Osteocyte (in vitro differentiated cells): Measurements from ENCODE around the gene GPR137C. TPM values are rescaled to one million over a fixed set of nuclear protein-coding genes. Genes with fewer than 3 reads are reported as not detected.
A peak's percentile ranks its signal among the peaks of the same experiment; 100 is the strongest.

Source experiments
- DNase-seq: peaks from one replicate; pipeline ENCODE4 v3.0.0; 2021; ENCODE audit warnings: mixed read lengths; ENCODE audit not compliant: unreplicated experiment; ENCODE audit errors: extremely low spot score
- H3K27ac Mint-ChIP-seq: one replicate; pipeline ENCODE4 v1.8.0; 2021; ENCODE audit warnings: mild to moderate bottlenecking, mixed read lengths; ENCODE audit not compliant: unreplicated experiment
- H3K27me3 Mint-ChIP-seq: one replicate; pipeline ENCODE4 v1.8.0; 2021; ENCODE audit warnings: mixed read lengths; ENCODE audit not compliant: unreplicated experiment
- H3K36me3 Mint-ChIP-seq: one replicate; pipeline ENCODE4 v1.8.0; 2021; ENCODE audit warnings: mixed read lengths; ENCODE audit not compliant: unreplicated experiment
- H3K4me1 Mint-ChIP-seq: one replicate; pipeline ENCODE4 v1.8.0; 2021; ENCODE audit warnings: mixed read lengths; ENCODE audit not compliant: unreplicated experiment
- H3K4me3 Mint-ChIP-seq: one replicate; pipeline ENCODE4 v1.8.0; 2021; ENCODE audit warnings: mild to moderate bottlenecking, moderate library complexity, mixed read lengths; ENCODE audit not compliant: unreplicated experiment
- H3K9me3 Mint-ChIP-seq: one replicate; pipeline ENCODE4 v1.8.0; 2021; ENCODE audit warnings: mixed read lengths; ENCODE audit not compliant: unreplicated experiment
- total RNA-seq: library from RNA; stranded (reverse); gene quantifications from 2 replicates; pipeline ENCODE4 v1.2.1, GENCODE V29; 2021
- TF ChIP-seq, protein P1 (sequence below): fragments of 200-600 bp; sonication (generic); IDR thresholded peaks from 2 replicates; pipeline ENCODE4 v1.5.0; 2021; ENCODE audit warnings: antibody characterized with exemption, mild to moderate bottlenecking, moderate library complexity

The GPR137C gene
- total RNA-seq, 1 donor from 2014 or later: 2.2 TPM

GRCh38 chr14:52678591-52678990, 126.0 kb downstream of the GPR137C start:
- Mint-ChIP-seq H3K27ac (no peak overlapping the region), H3K9me3 (no peaks in the 10 kb centered on the region), H3K4me1 (no peaks in the 10 kb centered on the region), H3K4me3 (no peak overlapping the region), H3K36me3 (peaks cover 27% of the 10 kb centered on the region), H3K27me3 (no peaks in the 10 kb centered on the region)
- TF ChIP-seq, protein P1, sequence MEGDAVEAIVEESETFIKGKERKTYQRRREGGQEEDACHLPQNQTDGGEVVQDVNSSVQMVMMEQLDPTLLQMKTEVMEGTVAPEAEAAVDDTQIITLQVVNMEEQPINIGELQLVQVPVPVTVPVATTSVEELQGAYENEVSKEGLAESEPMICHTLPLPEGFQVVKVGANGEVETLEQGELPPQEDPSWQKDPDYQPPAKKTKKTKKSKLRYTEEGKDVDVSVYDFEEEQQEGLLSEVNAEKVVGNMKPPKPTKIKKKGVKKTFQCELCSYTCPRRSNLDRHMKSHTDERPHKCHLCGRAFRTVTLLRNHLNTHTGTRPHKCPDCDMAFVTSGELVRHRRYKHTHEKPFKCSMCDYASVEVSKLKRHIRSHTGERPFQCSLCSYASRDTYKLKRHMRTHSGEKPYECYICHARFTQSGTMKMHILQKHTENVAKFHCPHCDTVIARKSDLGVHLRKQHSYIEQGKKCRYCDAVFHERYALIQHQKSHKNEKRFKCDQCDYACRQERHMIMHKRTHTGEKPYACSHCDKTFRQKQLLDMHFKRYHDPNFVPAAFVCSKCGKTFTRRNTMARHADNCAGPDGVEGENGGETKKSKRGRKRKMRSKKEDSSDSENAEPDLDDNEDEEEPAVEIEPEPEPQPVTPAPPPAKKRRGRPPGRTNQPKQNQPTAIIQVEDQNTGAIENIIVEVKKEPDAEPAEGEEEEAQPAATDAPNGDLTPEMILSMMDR: peak; percentile 28
- no peak for DNase-seq

- H3K36me3 Mint-ChIP-seq: peaks cover 2% of the 10 kb centered on the region
- no peak for DNase-seq
- H3K27ac Mint-ChIP-seq: no peak overlapping the region
- TF ChIP-seq, protein P1: no peak
- H3K4me3 Mint-ChIP-seq: no peak overlapping the region
- no peaks in the 10 kb centered on the region for H3K9me3 Mint-ChIP-seq
- peaks cover 13% of the 10 kb centered on the region for H3K4me1 Mint-ChIP-seq
- no peaks in the 10 kb centered on the region for H3K27me3 Mint-ChIP-seq
Observed at GRCh38 chr14:52683985-52684520, 131.4 kb downstream of the GPR137C start.

DNA sequence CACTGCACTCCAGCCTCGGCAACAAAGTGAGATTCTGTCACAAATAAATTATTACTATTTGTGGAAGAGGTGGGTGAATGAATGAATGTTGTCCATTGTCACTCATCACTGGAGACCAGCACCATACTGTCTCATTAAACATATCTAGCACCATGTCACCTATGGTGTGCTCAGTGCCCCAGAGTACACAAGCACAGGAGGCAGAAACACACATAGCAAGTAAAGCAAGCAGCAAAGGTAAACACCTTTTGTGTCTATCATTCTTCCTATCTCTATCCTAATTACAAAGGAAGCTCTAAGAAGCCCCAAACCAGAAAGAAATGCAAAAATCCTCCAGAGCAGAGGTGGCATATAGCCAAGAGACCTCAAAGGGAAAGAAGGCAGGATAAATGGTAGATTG, 133.5 kb downstream of the GPR137C start:
- Mint-ChIP-seq H3K4me3 (no peak overlapping the region), H3K27ac (no peak overlapping the region), H3K4me1 (peaks cover 16% of the 10 kb centered on the region), H3K9me3 (no peaks in the 10 kb centered on the region), H3K27me3 (no peaks in the 10 kb centered on the region), H3K36me3 (no peaks in the 10 kb centered on the region)
- TF ChIP-seq, protein P1: no peak
- DNase-seq: no peak

Other genes starting within 250 kb of the GPR137C start
- gene PTGER2, start 238.5 kb upstream of the GPR137C start, total RNA-seq: 2.1 and 2.4 TPM in 2 replicates
- 21.5 and 22.8 TPM in 2 replicates for gene TXNDC16, start 331 bp upstream of the GPR137C start, total RNA-seq
- gene ERO1A, start 142.7 kb downstream of the GPR137C start, total RNA-seq: 38.5 and 38.9 TPM in 2 replicates
- 69.4 and 79.8 TPM in 2 replicates for gene PSMC6, start 154.4 kb downstream of the GPR137C start, total RNA-seq
- 14.5 and 16.8 TPM in 2 replicates for gene STYX, start 177.3 kb downstream of the GPR137C start, total RNA-seq
- 26.7 and 30.2 TPM in 2 replicates for gene GNPNAT1, start 238.8 kb downstream of the GPR137C start, total RNA-seq